GM23338 (cell line): ENCODE data around the gene UCMA. TPM values are rescaled to one million over a fixed set of nuclear protein-coding genes. Genes with fewer than 3 reads are reported as not detected.

Experiments
- ATAC-seq: fragments of 200-7000 bp; cut with Tn5 transposase; 3 replicates; pipeline ENCODE4 v1.9.1; 2020
- DNase-seq: peaks from one replicate; pipeline ENCODE4 v3.0.0-alpha.2; 2015; ENCODE audit warnings: low spot score
- H2AFZ ChIP-seq: fragments of 200-600 bp; sonication (generic); 2 replicates; pipeline ENCODE4 v1.8.0; 2016; ENCODE audit warnings: antibody characterized with exemption, mild to moderate bottlenecking, moderate library complexity
- H3F3A ChIP-seq: fragments of 200-600 bp; sonication (generic); replicated peaks from 2 replicates; pipeline ENCODE4 v1.8.0; 2017; ENCODE audit warnings: antibody characterized with exemption, mixed run types, low read depth
- H3K27ac ChIP-seq: fragments of 200-600 bp; sonication (generic); 2 replicates; pipeline ENCODE4 v1.6.1; 2016; ENCODE audit warnings: low read depth
- H3K27me3 ChIP-seq: fragments of 200-600 bp; sonication (generic); 2 replicates; pipeline ENCODE4 v1.8.0; 2016; ENCODE audit warnings: mild to moderate bottlenecking, mixed run types, moderate library complexity; ENCODE audit not compliant: insufficient read depth
- H3K36me3 ChIP-seq: fragments of 200-600 bp; sonication (generic); 2 replicates; pipeline ENCODE4 v1.8.0; 2016; ENCODE audit warnings: mild to moderate bottlenecking; ENCODE audit not compliant: insufficient read depth
- H3K4me1 ChIP-seq: fragments of 200-600 bp; sonication (generic); 2 replicates; pipeline ENCODE4 v1.8.0; 2016; ENCODE audit warnings: mild to moderate bottlenecking, moderate library complexity; ENCODE audit not compliant: insufficient read depth
- H3K4me2 ChIP-seq: fragments of 200-600 bp; sonication (generic); 2 replicates; pipeline ENCODE4 v1.7.1; 2017; ENCODE audit warnings: mixed run types
- H3K4me3 ChIP-seq: fragments of 200-600 bp; sonication (generic); 2 replicates; pipeline ENCODE4 v1.6.1; 2016; ENCODE audit warnings: mixed run types
- H3K79me2 ChIP-seq: fragments of 200-600 bp; sonication (generic); replicated peaks from 2 replicates; pipeline ENCODE4 v1.8.0; 2017; ENCODE audit warnings: mild to moderate bottlenecking; ENCODE audit not compliant: insufficient read depth
- H3K9me2 ChIP-seq: fragments of 200-600 bp; sonication (generic); 2 replicates; pipeline ENCODE4 v1.8.0; 2017; ENCODE audit not compliant: insufficient read depth
- H4K20me1 ChIP-seq: fragments of 200-600 bp; sonication (generic); replicated peaks from 2 replicates; pipeline ENCODE4 v1.8.0; 2017; ENCODE audit warnings: mild to moderate bottlenecking; ENCODE audit not compliant: insufficient read depth
- H3K27ac Mint-ChIP-seq: 2 replicates; pipeline ENCODE4 v1.8.0; 2020; ENCODE audit warnings: inconsistent platforms, mild to moderate bottlenecking, moderate library complexity, mixed read lengths
- H3K27me3 Mint-ChIP-seq: 3 replicates; pipeline ENCODE4 v1.8.0; 2022; ENCODE audit warnings: low read depth, mild to moderate bottlenecking, moderate library complexity, mixed read lengths, inconsistent platforms; ENCODE audit not compliant: insufficient read depth, poor library complexity
- H3K36me3 Mint-ChIP-seq: 3 replicates; pipeline ENCODE4 v1.8.0; 2021; ENCODE audit warnings: low read depth, mild to moderate bottlenecking, inconsistent platforms, moderate library complexity, mixed read lengths
- H3K4me1 Mint-ChIP-seq: 3 replicates; pipeline ENCODE4 v1.8.0; 2020; ENCODE audit warnings: mild to moderate bottlenecking, inconsistent platforms, mixed read lengths
- H3K4me3 Mint-ChIP-seq: 3 replicates; pipeline ENCODE4 v1.8.0; 2021; ENCODE audit warnings: moderate library complexity, mild to moderate bottlenecking, inconsistent platforms, mixed read lengths
- H3K9me3 Mint-ChIP-seq: 3 replicates; pipeline ENCODE4 v1.8.0; 2020; ENCODE audit warnings: moderate library complexity, mild to moderate bottlenecking, inconsistent platforms, mixed read lengths
- CTCF ChIP-seq, 2 experiments: fragments of 200-600 bp in 1 of 2; sonication (generic) in 1 of 2; conservative IDR thresholded peaks; 2 replicates each; pipeline versions ENCODE4 v1.5.1 to v1.6.1; 2016 to 2017; ENCODE audit warnings: antibody characterized with exemption in 2 of 2, low read depth in 2 of 2, mild to moderate bottlenecking in 2 of 2, moderate library complexity in 1 of 2
- ETS1 ChIP-seq: IDR thresholded peaks from 2 replicates; pipeline ENCODE4 v1.6.1; 2016; ENCODE audit warnings: antibody characterized with exemption
- EZH2phosphoT487 ChIP-seq: fragments of 200-600 bp; sonication (generic); IDR thresholded peaks from one replicate; pipeline ENCODE4 v1.8.1; 2018; ENCODE audit warnings: antibody characterized with exemption; ENCODE audit not compliant: unreplicated experiment
- JUNB ChIP-seq: IDR thresholded peaks from one replicate; pipeline ENCODE4 v1.6.1; 2016; ENCODE audit warnings: antibody characterized with exemption; ENCODE audit not compliant: unreplicated experiment
- NANOG ChIP-seq: IDR thresholded peaks from 2 replicates; pipeline ENCODE4 v1.6.1; 2016; ENCODE audit warnings: antibody characterized with exemption, borderline replicate concordance
- POLR2AphosphoS5 ChIP-seq: IDR thresholded peaks from 2 replicates; pipeline ENCODE4 v1.6.1; 2016; ENCODE audit warnings: antibody characterized with exemption, low read depth
- STAT1 ChIP-seq: IDR thresholded peaks from one replicate; pipeline ENCODE4 v1.6.1; 2016; ENCODE audit warnings: antibody characterized with exemption; ENCODE audit not compliant: unreplicated experiment
- ZNF114 ChIP-seq: fragments of 250-450 bp; sonication (Bioruptor Pico); IDR thresholded peaks from 2 replicates; pipeline ENCODE4 v1.5.0; 2020; ENCODE audit warnings: mild to moderate bottlenecking, moderate library complexity
- ZNF331 ChIP-seq: fragments of 250-450 bp; sonication (Bioruptor Pico); IDR thresholded peaks from 2 replicates; pipeline ENCODE4 v1.5.0; 2020; ENCODE audit warnings: low read depth, mild to moderate bottlenecking, moderate library complexity
- ZNF462 ChIP-seq: fragments of 250-450 bp; sonication (Bioruptor Pico); IDR thresholded peaks from 2 replicates; pipeline ENCODE4 v1.5.0; 2020; ENCODE audit warnings: mild to moderate bottlenecking, moderate library complexity
- polyA plus RNA-seq: library from polyadenylated mRNA; unstranded; fragments of >200 nt; fragmentation: Nextera tagmentation; extraction: Ambion mirVana; gene quantifications from 2 replicates; pipeline ENCODE4 v1.2.1, GENCODE V29; 2016
- total RNA-seq: library from RNA; depleted of rRNA; stranded (reverse); fragments of >200 nt; shearing (Covaris generic); gene quantifications from 2 replicates; pipeline ENCODE4 v1.2.3, GENCODE V29; 2014

The UCMA gene
- total and polyA plus RNA-seq, 2 experiments from 2014 or later: 12.7 to 16.7 TPM

GRCh38 chr10:13201132-13201531 lies 33.0 kb downstream of the UCMA start (continued):
- TF ChIP-seq CTCF (conservative IDR thresholded peaks at IDR 0.05; ENCODE audit: low read depth in 2 of 2) (no peak), STAT1 (no peak), NANOG (no peak), EZH2phosphoT487 (no peak), ZNF114 (CRISPR knock-in tag) (no peak), ZNF331 (CRISPR knock-in tag) (no peak), JUNB (no peak), ETS1 (no peak)

- H2AFZ ChIP-seq: no peak overlapping the region
- H3K4me2 ChIP-seq: no peak overlapping the region
- H4K20me1 ChIP-seq: peaks cover 3% of the 10 kb centered on the region; the same call in 1 of the 2 replicates
- H3K36me3 ChIP-seq: peaks cover 84% of the 10 kb centered on the region
- H3K27ac ChIP-seq: no peak overlapping the region
- no peaks in the 10 kb centered on the region for H3K79me2 ChIP-seq
- DNase-seq (no peak), ATAC-seq (no peak)
- Mint-ChIP-seq H3K27ac (peak overlapping the region; percentile 67; the same call in 1 of the 2 replicates), H3K9me3 (no peaks in the 10 kb centered on the region), H3K4me1 (no peaks in the 10 kb centered on the region), H3K27me3 (peaks cover 4% of the 10 kb centered on the region), H3K36me3 (peaks cover 94% of the 10 kb centered on the region), H3K4me3 (no peak overlapping the region)
- TF ChIP-seq ZNF462 (CRISPR knock-in tag) (no peak), POLR2AphosphoS5 (no peak), ZNF331 (CRISPR knock-in tag) (no peak), ETS1 (no peak), STAT1 (no peak), ZNF114 (CRISPR knock-in tag) (no peak)
- H3K4me3 ChIP-seq: no peak overlapping the region
- H3K4me1 ChIP-seq: no peaks in the 10 kb centered on the region
- H3F3A ChIP-seq: no peaks in the 10 kb centered on the region
- no peaks in the 10 kb centered on the region for H3K27me3 ChIP-seq
- no peaks in the 10 kb centered on the region for H3K9me2 ChIP-seq
These were observed 39.2 kb downstream of the UCMA start for GRCh38 chr10:13195016-13195415.
